CD4-positive, alpha-beta memory T cell (primary cell): ENCODE measurements around the gene ITGA2B. TPM values are rescaled to one million over a fixed set of nuclear protein-coding genes. Genes with fewer than 3 reads are reported as not detected.
A peak's percentile ranks its signal among the peaks of the same experiment; 100 is the strongest.
"Not testable (repeated sequence)": the region's sequence is repeated elsewhere in the genome, so short reads cannot be mapped to it uniquely, and the experiment has no call there.

Source experiments
- CTCF ChIA-PET: fragments of 350-600 bp; sonication (Branson Sonifier 250); formaldehyde crosslinking; loops from one replicate; lab custom pipeline; 2021; ENCODE audit warnings: inconsistent platforms; ENCODE audit not compliant: partially characterized antibody; lab: Charles Lee
- POLR2A ChIA-PET: fragments of 350-600 bp; sonication (Branson Sonifier 250); formaldehyde crosslinking; loops from one replicate; lab custom pipeline; 2021; ENCODE audit not compliant: partially characterized antibody; lab: Charles Lee
- DNase-seq, 5 donors: peaks; one replicate each; pipeline versions ENCODE4 v3.0.0 to v3.0.0-alpha.2; 2020 to 2022; ENCODE audit warnings: mixed read lengths in 1 of 5
- H3K27ac ChIP-seq: one replicate; pipeline ENCODE4 v1.7.0; 2013; ENCODE audit warnings: low read depth, low read length
- H3K27me3 ChIP-seq: 2 replicates; pipeline ENCODE4 v1.7.0; 2013; ENCODE audit warnings: mild to moderate bottlenecking, low read length, moderate library complexity; ENCODE audit not compliant: insufficient read depth
- H3K36me3 ChIP-seq: 2 replicates; pipeline ENCODE4 v1.7.0; 2013; ENCODE audit warnings: mild to moderate bottlenecking, low read length, moderate library complexity; ENCODE audit not compliant: insufficient read depth
- H3K4me1 ChIP-seq: 2 replicates; pipeline ENCODE4 v1.7.0; 2013; ENCODE audit warnings: mild to moderate bottlenecking, low read length, moderate library complexity; ENCODE audit not compliant: insufficient read depth
- H3K4me3 ChIP-seq, 2 donors: one replicate each; pipeline ENCODE4 v1.7.0; 2013; ENCODE audit warnings: low read length in 2 of 2, mild to moderate bottlenecking in 1 of 2
- H3K9me3 ChIP-seq, 2 donors: one replicate each; pipeline ENCODE4 v1.7.0; 2013; ENCODE audit warnings: low read length in 2 of 2, control low read depth in 1 of 2; ENCODE audit not compliant: control insufficient read depth in 1 of 2
- H3K27ac Mint-ChIP-seq, 7 donors: one replicate each; pipeline ENCODE4 v1.8.0; 2020 to 2021; ENCODE audit warnings: mixed read lengths in 7 of 7, mild to moderate bottlenecking in 6 of 7, inconsistent platforms in 3 of 7, moderate library complexity in 3 of 7
- H3K27me3 Mint-ChIP-seq, 2 donors: one replicate each; pipeline ENCODE4 v1.8.0; 2020 to 2021; ENCODE audit warnings: mixed read lengths in 2 of 2
- H3K36me3 Mint-ChIP-seq, 2 donors: one replicate each; pipeline ENCODE4 v1.8.0; 2020 to 2021; ENCODE audit warnings: mixed read lengths in 2 of 2, inconsistent platforms in 1 of 2, mild to moderate bottlenecking in 1 of 2
- H3K4me1 Mint-ChIP-seq, 4 donors: one replicate each; pipeline ENCODE4 v1.8.0; 2020 to 2021; ENCODE audit warnings: mixed read lengths in 4 of 4, mild to moderate bottlenecking in 1 of 4
- H3K4me3 Mint-ChIP-seq, 8 donors: one replicate each; pipeline ENCODE4 v1.8.0; 2020 to 2021; ENCODE audit warnings: mixed read lengths in 8 of 8, mild to moderate bottlenecking in 7 of 8, moderate library complexity in 6 of 8, inconsistent platforms in 3 of 8
- H3K9me3 Mint-ChIP-seq, 8 donors: one replicate each; pipeline ENCODE4 v1.8.0; 2020 to 2021; ENCODE audit warnings: mixed read lengths in 8 of 8, mild to moderate bottlenecking in 5 of 8, inconsistent platforms in 3 of 8, moderate library complexity in 1 of 8
- intact Hi-C: fragments of 100-400 bp; cut with micrococcal nuclease; formaldehyde crosslinking; loops from one replicate; pipeline ENCODE4 v1.15.1; 2023
- polyA plus RNA-seq, 2 donors: library from polyadenylated mRNA; unstranded; fragments of 300-500 nt; fragmentation: Illumina TruSeq; gene quantifications; one replicate each; pipeline ENCODE4 v1.2.3, GENCODE V29; 2021
- total RNA-seq, 2 experiments: library from RNA; stranded (reverse); gene quantifications; one replicate each; pipeline ENCODE4 v1.2.3, GENCODE V29; 2021

Gene ITGA2B
- total and polyA plus RNA-seq, 4 experiments from 2014 or later, result 0.44 to 1.0 TPM; not detected in 2

DNA sequence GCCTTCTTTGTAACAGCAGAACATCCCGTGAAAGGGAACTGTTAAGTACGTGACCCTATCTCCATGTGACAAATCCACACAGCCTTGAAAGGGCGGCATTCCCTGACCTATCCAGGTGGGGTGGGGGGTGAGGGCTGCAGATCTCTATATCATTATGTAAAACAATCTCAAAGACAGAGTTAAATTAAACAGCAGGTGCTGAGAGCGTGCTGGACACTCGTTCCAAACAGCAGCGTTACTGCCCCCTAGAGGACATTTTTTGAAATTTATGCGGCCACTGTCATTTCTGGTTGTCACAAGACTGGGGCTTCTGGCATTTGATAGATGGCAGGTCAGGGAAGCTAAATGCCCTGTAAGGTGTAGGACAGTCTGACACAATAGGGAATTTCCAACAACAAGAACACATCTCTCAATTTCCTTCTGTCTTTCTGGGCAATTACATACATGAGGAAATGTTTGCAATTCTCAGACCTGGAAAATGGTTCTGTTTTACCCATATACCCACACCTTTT is 58.1 kb downstream of the ITGA2B start:
- Mint-ChIP-seq H3K4me3 (peak overlapping the region in 1 of 8 donors; percentile 39), H3K9me3 (no peaks in the 10 kb centered on the region), H3K36me3 (peaks cover 0 to 2% of the 10 kb centered on the region in 2 donors), H3K27ac (peak overlapping the region in 3 of 7 donors; percentile 25 to 77 (median 70)), H3K27me3 (no peaks in the 10 kb centered on the region), H3K4me1 (peaks cover 10 to 23% (median 14%) of the 10 kb centered on the region in 4 donors)
- ChIA-PET CTCF (interaction anchor here (0.7 to 7.4 kb wide), 30 partner anchors 10 to 387 kb away, joined by 3 to 107 read pairs (median 5); partner anchors contain the start of genes FAM171A2, GRN, HDAC5 and HROB), POLR2A (interaction anchor here (0.7 to 2.0 kb wide), 10 partner anchors 16 to 208 kb away, joined by 3 to 17 read pairs (median 4); partner anchors contain the start of genes HDAC5, TMUB2 and UBTF)
- no peaks in the 10 kb centered on the region for H3K36me3 ChIP-seq
- H3K27me3 ChIP-seq, result no peaks in the 10 kb centered on the region
- no peaks in the 10 kb centered on the region for H3K9me3 ChIP-seq
- no peak overlapping the region for H3K27ac ChIP-seq
- DNase-seq, result peak; percentile 69 to 79 (median 74)
- no peak overlapping the region for H3K4me3 ChIP-seq
- intact Hi-C loops, result loop anchor here (1.0 to 2.0 kb wide), 3 partner anchors 13 to 190 kb away; partner anchors contain the start of genes GRN and HROB
- H3K4me1 ChIP-seq, result peaks cover 4% of the 10 kb centered on the region

DNA sequence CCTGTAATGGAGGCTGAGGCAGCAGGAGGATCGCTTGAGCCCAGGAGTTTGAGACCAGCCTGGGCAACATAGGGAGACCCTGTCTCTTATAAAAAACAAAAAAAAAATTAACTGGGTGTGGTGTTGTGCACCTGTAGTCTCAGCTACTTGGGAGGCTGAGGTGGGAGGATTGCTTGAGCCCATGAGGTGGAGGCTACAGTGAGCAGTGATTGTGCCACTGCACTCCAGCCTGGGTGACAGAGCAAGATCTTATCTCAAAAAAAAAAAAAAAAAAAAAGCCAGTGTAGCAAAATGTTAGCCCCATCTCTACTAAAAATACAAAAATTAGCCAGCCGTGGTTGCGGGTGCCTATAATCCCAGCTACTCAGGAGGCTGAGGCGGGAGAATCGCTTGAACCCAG is 59.2 kb downstream of the ITGA2B start:
- H3K4me3 Mint-ChIP-seq, H3K27ac Mint-ChIP-seq, H3K27me3 ChIP-seq, H3K4me3 ChIP-seq, H3K27me3 Mint-ChIP-seq, H3K36me3 ChIP-seq, H3K9me3 ChIP-seq, H3K9me3 Mint-ChIP-seq, H3K27ac ChIP-seq, DNase-seq, H3K36me3 Mint-ChIP-seq, H3K4me1 ChIP-seq: not testable (repeated sequence)
- POLR2A ChIA-PET, result interaction anchor here (0.7 to 2.4 kb wide), 12 partner anchors 15 to 207 kb away, joined by 3 to 17 read pairs (median 4); partner anchors contain the start of genes HDAC5, TMUB2 and UBTF
- peaks cover 10 to 32% (median 17%) of the 10 kb centered on the region in 4 donors for H3K4me1 Mint-ChIP-seq
- intact Hi-C loops, result loop anchor here (2.0 kb wide), 1 partner anchor 15 kb away; the partner anchor contains the start of gene GRN
- CTCF ChIA-PET, result interaction anchor here (0.7 to 7.4 kb wide), 29 partner anchors 9 to 386 kb away, joined by 3 to 107 read pairs (median 5); partner anchors contain the start of genes FAM171A2, GRN, HDAC5 and HROB

DNA sequence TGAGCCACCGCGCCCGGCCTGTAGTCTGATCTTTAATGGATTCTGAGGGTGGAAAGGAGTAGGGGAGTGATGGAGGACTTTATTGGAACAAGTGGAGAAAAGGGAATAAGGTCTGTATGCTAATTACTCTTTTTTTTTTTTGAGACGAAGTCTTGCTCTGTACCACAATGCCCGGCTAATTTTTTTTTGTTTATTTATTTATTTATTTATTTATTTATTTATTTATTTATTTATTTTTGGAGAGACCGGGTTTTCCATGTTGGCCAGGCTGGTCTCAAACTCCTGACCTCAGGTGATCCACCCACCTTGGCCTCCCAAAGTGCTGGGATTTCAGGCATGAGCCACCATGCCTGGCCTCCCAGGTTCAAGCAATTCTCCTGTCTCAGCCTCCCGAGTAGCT is 59.9 kb downstream of the ITGA2B start:
- H3K27ac ChIP-seq, H3K4me3 ChIP-seq, H3K4me3 Mint-ChIP-seq, intact Hi-C loops, H3K27me3 Mint-ChIP-seq, H3K9me3 ChIP-seq, H3K4me1 ChIP-seq, H3K36me3 ChIP-seq, H3K9me3 Mint-ChIP-seq, DNase-seq, H3K27me3 ChIP-seq: not testable (repeated sequence)
- H3K27ac Mint-ChIP-seq, result peak overlapping the region in 1 of 7 donors; percentile 76
- POLR2A ChIA-PET, result interaction anchor here (2.4 kb wide), 1 partner anchor 109 kb away, joined by 8 read pairs; the partner anchor contains the start of gene UBTF
- CTCF ChIA-PET, result interaction anchor here (1.1 to 7.4 kb wide), 10 partner anchors 8 to 125 kb away, joined by 3 to 107 read pairs (median 10); partner anchors contain the start of genes GRN and RUNDC3A
- H3K4me1 Mint-ChIP-seq, result peaks cover 10 to 35% (median 17%) of the 10 kb centered on the region in 4 donors
- H3K36me3 Mint-ChIP-seq, result peaks cover 0 to 11% of the 10 kb centered on the region in 2 donors

DNA sequence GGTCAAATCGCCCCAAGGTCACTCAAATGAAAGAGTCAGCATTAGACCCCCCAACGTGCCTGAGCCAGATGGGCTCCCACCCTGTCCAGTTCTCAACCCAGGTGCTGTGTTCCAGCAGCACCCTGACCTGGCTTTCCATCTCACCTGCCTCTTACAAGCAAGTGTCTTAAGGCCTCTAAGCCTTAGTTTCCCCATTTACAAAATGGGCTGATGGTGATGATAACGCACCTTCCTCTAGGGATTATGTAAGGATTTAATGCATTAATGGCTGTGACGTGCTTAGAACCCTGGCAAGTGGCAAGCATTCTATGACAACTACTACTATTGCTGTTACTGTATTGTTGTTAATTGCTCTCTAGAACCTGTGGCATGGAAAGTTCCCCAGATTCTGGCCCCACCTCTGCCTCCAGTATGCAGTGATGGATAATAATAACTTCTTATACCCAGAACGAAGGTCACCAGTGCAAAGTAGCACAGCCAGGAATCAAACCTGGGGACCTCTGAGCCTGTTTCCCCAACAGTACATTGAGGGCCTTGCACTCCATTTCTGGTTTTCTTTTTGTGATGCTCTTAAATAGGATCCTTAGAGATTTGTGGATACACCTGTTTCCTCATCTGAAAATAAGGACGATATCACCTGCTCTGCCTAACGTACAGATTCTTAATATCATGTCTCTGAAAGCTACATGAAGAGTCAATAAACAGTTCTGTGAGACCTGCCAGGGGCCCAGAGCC is 61.6 kb downstream of the ITGA2B start:
- Histone ChIP-seq H3K27me3 (no peaks in the 10 kb centered on the region), H3K4me3 (no peak overlapping the region), H3K36me3 (no peaks in the 10 kb centered on the region), H3K9me3 (no peaks in the 10 kb centered on the region), H3K27ac (no peak overlapping the region), H3K4me1 (peaks cover 13% of the 10 kb centered on the region)
- DNase-seq, result no peak
- Mint-ChIP-seq H3K4me3 (peak overlapping the region in 7 of 8 donors; percentile 24 to 66 (median 46)), H3K4me1 (peaks cover 10 to 43% (median 25%) of the 10 kb centered on the region in 4 donors), H3K27ac (peak overlapping the region; percentile 53 to 82 (median 64)), H3K9me3 (no peaks in the 10 kb centered on the region), H3K36me3 (peaks cover 0 to 11% of the 10 kb centered on the region in 2 donors), H3K27me3 (no peaks in the 10 kb centered on the region)
- intact Hi-C loops, result no loop called here
- CTCF ChIA-PET, result interaction anchor here (0.6 to 6.2 kb wide), 8 partner anchors 18 to 142 kb away, joined by 3 to 107 read pairs (median 4); partner anchors contain the start of genes GRN and TMUB2
- POLR2A ChIA-PET, result interaction anchor here (0.6 to 8.0 kb wide), 10 partner anchors 19 to 126 kb away, joined by 3 to 209 read pairs (median 9); partner anchors contain the start of genes RUNDC3A and UBTF

DNA sequence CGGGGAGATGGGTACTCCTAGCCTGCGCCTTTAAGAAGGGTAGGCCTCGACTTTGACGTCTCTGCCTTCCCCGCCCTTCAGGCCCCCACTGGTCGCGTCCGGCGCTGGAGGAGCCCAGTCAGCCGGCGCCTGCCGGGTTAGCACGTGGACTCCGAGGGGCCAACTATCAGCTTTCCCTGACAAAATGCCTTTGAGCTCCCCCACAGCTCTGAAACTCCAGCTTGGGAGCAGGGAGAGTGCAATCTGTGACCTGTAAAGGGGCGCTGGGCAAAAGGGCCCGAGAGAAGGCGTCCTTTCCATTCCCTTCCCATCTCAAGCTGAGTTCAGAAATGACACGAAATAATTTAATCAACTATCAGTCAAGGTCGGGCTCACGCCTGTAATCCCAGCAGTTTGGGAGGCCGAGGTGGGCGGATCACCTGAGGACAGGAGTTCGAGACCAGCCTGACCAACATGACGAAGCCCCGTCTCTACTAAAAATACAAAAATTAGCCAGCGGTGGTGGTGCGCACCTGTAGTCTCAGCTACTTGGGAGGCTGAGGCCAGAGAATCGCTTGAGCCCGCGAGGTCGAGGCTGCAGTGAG is 62.5 kb downstream of the ITGA2B start:
- no peaks in the 10 kb centered on the region for H3K9me3 ChIP-seq
- peak; percentile 92 to 96 (median 95) for DNase-seq
- Mint-ChIP-seq H3K36me3 (peaks cover 0 to 15% of the 10 kb centered on the region in 2 donors), H3K27ac (peak overlapping the region; percentile 83 to 99 (median 91)), H3K27me3 (no peaks in the 10 kb centered on the region), H3K9me3 (no peaks in the 10 kb centered on the region), H3K4me3 (peak overlapping the region; percentile 67 to 92 (median 80)), H3K4me1 (peaks cover 12 to 43% (median 28%) of the 10 kb centered on the region in 4 donors)
- ChIA-PET CTCF (interaction anchor here (0.7 to 5.3 kb wide), 9 partner anchors 18 to 204 kb away, joined by 3 to 45 read pairs (median 5); partner anchors contain the start of genes GRN and HDAC5), POLR2A (interaction anchor here (0.6 to 8.0 kb wide), 23 partner anchors 9 to 257 kb away, joined by 3 to 209 read pairs (median 5); partner anchors contain the start of genes ATXN7L3, G6PC3, GPATCH8 and GRN)
- H3K27me3 ChIP-seq, result no peaks in the 10 kb centered on the region
- no peaks in the 10 kb centered on the region for H3K36me3 ChIP-seq
- H3K4me1 ChIP-seq, result peaks cover 13% of the 10 kb centered on the region
- no peak overlapping the region for H3K4me3 ChIP-seq
- peak overlapping the region; percentile 46 for H3K27ac ChIP-seq
- intact Hi-C loops, result loop anchor here (1.0 kb wide), 2 partner anchors 109 to 186 kb away; partner anchors contain the start of gene HROB

DNA sequence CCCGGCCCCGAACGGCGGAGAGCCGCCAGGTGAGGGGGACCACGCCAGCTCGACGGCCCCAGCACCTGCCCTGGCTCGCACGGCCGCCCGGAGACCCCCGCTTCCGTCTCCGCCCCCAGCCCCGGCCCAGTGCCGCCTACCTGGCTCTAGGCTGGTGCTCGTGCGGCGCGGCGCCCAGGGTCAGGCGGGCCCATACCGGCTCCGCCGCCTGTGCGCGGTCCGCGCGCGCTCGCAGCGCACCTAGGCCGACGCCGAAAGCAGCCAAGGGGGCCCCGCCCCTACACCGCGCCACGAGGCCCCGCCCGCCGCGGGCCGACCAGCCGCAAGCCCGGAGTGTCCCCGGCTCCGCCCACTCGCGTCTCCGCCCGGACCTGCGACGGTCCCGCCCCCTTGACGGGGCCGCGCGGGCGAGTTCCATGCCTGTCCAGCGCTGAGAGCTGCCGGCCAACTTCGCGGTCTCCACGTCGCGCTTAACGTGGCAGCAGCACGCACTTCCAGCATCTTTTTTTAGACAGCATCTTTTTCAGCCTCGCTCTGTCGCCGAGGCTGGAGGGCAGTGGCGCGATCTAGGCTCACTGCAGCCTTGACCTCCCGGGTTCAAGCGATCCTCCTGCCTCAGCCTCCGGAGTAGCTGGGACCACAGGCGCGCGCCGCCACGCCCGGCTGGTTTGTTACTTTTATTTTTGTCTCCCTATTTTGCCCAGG is 64.7 kb downstream of the ITGA2B start, which contains the start of gene SLC25A39:
Gene SLC25A39, minus strand, starts transcription at position 253 of the 705 bp plus-strand sequence. CDS start 1,261 bp downstream, outside the sequence.
- peaks cover 13% of the 10 kb centered on the region for H3K4me1 ChIP-seq
- peak; percentile 88 to 98 (median 94) for DNase-seq
- H3K27ac ChIP-seq, result peak within 1 kb of the TSS; percentile 91
- peaks cover under 1 to 22% of the 10 kb centered on the region in 2 donors for H3K36me3 Mint-ChIP-seq
- H3K4me1 Mint-ChIP-seq, result peaks cover 7 to 41% (median 23%) of the 10 kb centered on the region in 4 donors
- ChIA-PET POLR2A (interaction anchor here (0.7 to 8.0 kb wide), 14 partner anchors 9 to 202 kb away, joined by 3 to 209 read pairs (median 6); partner anchors contain the start of genes ATXN7L3, GRN, HDAC5 and RUNDC3A), CTCF (interaction anchor here (0.5 to 5.3 kb wide), 4 partner anchors 20 to 139 kb away, joined by 3 to 45 read pairs (median 7); partner anchors contain the start of genes GRN and UBTF)
- peaks cover 10% of the 10 kb centered on the region for H3K36me3 ChIP-seq
- no peaks in the 10 kb centered on the region for H3K9me3 Mint-ChIP-seq
- peak within 1 kb of the TSS; percentile 47 to 76 for H3K4me3 ChIP-seq
- H3K4me3 Mint-ChIP-seq, result peak within 1 kb of the TSS; percentile 91 to 96 (median 92)
- intact Hi-C loops, result loop anchor here (1.0 kb wide), 4 partner anchors 16 to 201 kb away; partner anchors contain the start of genes HDAC5, RUNDC3A and TMUB2
- no peaks in the 10 kb centered on the region for H3K27me3 ChIP-seq
- no peaks in the 10 kb centered on the region for H3K27me3 Mint-ChIP-seq
- peak within 1 kb of the TSS; percentile 97 to 99 (median 98) for H3K27ac Mint-ChIP-seq
- H3K9me3 ChIP-seq, result no peaks in the 10 kb centered on the region
